Measurements from ENCODE around the gene TRAPPC3.

Gene TRAPPC3

DNA sequence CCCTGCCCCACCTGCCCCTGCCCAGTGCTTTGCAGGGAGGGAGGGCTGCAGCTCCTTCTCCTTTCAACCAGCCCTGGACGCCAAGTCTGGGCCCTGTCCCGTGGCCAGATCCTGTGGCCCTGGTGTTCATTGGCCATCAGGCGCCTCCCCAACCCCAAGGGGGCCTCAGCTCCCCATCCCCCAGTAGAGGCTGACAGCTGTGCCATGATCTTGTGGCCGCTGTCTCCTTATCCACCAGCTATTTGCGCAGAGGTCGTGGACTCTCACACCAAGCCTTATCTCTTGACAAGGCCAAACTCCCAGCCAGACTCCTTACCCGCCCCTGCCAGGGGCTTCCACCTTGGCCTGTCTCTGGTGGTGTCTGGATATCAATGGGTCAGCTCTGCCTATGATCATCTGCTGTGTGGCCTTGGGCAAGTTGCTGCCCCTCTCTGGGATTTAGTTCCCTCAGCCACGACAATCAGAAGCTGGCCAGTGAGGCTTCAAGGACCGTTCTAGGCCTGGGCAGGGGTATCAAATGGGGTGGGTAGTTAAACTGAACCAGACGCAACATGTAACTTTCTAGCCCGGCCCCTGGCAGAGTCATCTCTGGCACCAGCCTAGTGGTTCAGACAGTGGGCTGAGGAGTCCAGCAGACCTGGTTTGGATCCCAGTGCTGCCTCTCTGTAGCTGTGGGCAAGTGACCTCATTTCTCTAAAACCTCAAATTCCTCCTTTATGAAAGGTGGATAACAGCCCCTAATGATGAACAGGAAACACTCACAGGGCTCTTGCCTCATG, 21.0 kb downstream of the TRAPPC3 start:
- TF ChIP-seq CTCF (IDR thresholded peaks at IDR 0.05; ENCODE audit: insufficient read depth, low read length, poor library complexity, severe bottlenecking) = no peak
- no peak overlapping the region for H3K4me3 ChIP-seq (replicated peaks; ENCODE audit: low read depth, low read length)
- no peaks in the 10 kb centered on the region for H3K27me3 ChIP-seq (replicated peaks; ENCODE audit: control insufficient read depth, insufficient read depth, low read length)
- no peak for DNase-seq (ENCODE audit: extremely low read depth, insufficient read length)
- H3K36me3 ChIP-seq (ENCODE audit: control insufficient read depth, insufficient read depth, low read length) = no peaks in the 10 kb centered on the region

GRCh38 chr1:36126797-36127500, 22.3 kb downstream of the TRAPPC3 start:
- H3K27me3 ChIP-seq (replicated peaks; ENCODE audit: control insufficient read depth, insufficient read depth, low read length) = no peaks in the 10 kb centered on the region
- no peak for DNase-seq (ENCODE audit: extremely low read depth, insufficient read length)

GRCh38 chr1:36126005-36126716, 23.1 kb downstream of the TRAPPC3 start:
- Histone ChIP-seq H3K27me3 (replicated peaks; ENCODE audit: control insufficient read depth, insufficient read depth, low read length) (no peaks in the 10 kb centered on the region), H3K4me3 (replicated peaks; ENCODE audit: low read depth, low read length) (no peak overlapping the region), H3K36me3 (ENCODE audit: control insufficient read depth, insufficient read depth, low read length) (no peaks in the 10 kb centered on the region)
- no peak for DNase-seq (ENCODE audit: extremely low read depth, insufficient read length)
- no peak for TF ChIP-seq CTCF (IDR thresholded peaks at IDR 0.05; ENCODE audit: insufficient read depth, low read length, poor library complexity, severe bottlenecking)

More at GRCh38 chr1:36126797-36127500, 22.3 kb downstream of the TRAPPC3 start:
- TF ChIP-seq CTCF (IDR thresholded peaks at IDR 0.05; ENCODE audit: insufficient read depth, low read length, poor library complexity, severe bottlenecking) = no peak
- no peaks in the 10 kb centered on the region for H3K36me3 ChIP-seq (ENCODE audit: control insufficient read depth, insufficient read depth, low read length)
- no peak overlapping the region for H3K4me3 ChIP-seq (replicated peaks; ENCODE audit: low read depth, low read length)

- TF ChIP-seq CTCF (IDR thresholded peaks at IDR 0.05; ENCODE audit: insufficient read depth, low read length, poor library complexity, severe bottlenecking) = no peak
- DNase-seq (ENCODE audit: extremely low read depth, insufficient read length) = no peak
Measured at GRCh38 chr1:36125129-36125991, 23.9 kb downstream of the TRAPPC3 start, which contains the start of gene COL8A2. Gene COL8A2 (minus strand): TSS chr1:36125222. CDS start chr1:36100242, 24,980 bp downstream.

More at GRCh38 chr1:36125129-36125991, 23.9 kb downstream of the TRAPPC3 start, which contains the start of gene COL8A2:
- Histone ChIP-seq H3K27me3 (replicated peaks; ENCODE audit: control insufficient read depth, insufficient read depth, low read length) (no peaks in the 10 kb centered on the region), H3K4me3 (replicated peaks; ENCODE audit: low read depth, low read length) (no peak within 1 kb of the TSS), H3K36me3 (ENCODE audit: control insufficient read depth, insufficient read depth, low read length) (no peaks in the 10 kb centered on the region)
